GM19395 (cell line): Measurements from ENCODE around the gene SYNDIG1.

ENCODE experiments used
- ATAC-seq: cut with Tn5 transposase; IDR thresholded peaks from one replicate; pipeline ENCODE4 v1.9.1; 2021; ENCODE audit warnings: mild to moderate bottlenecking, moderate library complexity; ENCODE audit not compliant: unreplicated experiment

The SYNDIG1 gene

DNA sequence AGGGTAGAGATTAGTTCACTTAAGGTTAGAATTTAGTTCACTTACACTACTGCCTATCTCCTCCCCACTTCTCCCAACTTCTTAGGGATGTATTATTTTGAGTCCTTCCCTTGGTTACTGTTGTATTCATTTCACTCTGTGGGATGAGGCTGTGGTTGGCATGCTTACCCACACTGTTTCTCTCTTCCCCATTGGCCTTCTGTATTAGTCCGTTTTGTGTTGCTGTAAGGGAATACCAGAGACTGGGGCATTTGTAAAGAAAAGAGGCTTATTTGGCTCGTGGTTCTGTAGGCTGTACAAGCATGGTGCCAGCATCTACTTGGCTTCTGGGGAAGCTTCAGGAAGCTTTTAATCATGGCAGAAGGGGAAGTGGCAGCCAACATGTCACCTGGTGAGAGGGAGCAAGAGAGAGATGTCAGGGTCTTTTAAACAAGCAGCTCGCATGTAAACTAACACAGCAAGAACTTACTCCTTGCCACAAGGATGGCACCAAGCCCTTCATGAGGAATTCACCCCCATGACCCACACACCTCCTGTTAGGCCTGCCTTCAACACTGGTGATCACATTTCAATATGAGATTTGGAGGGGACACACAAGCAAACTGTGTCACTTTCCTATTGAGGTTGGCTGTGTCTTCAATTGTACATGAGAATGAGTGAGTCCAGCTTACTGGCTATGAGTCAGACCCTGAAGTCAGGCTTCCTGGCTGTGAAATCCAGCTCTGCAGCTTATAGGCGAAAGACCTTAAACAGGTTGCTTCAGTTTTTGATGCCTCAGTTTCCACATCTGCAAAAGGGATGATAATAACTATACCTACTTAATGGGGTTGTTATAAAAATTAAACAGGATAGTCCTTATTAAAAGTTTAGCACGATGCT lies 53.3 kb downstream of the SYNDIG1 start:
- no peak for ATAC-seq

DNA sequence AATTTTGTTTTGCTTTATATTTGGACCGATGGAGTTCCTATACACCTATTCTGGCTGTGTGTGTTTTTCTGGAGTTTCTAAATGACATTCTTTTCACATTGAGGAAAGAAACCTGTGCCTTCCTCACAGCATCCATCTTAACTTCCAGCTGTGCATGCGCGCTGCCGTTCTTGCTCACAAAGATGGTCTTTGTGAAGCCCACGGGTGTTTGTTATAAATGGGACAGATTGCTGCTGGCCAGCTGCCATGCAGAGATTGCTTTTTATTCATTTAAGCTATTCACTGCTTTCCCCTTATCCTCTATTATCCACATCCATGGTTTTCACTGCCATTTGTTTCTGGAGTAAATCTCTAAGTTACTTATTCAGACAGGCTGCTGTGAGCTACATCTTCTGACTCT lies 54.2 kb downstream of the SYNDIG1 start:
- ATAC-seq = no peak

DNA sequence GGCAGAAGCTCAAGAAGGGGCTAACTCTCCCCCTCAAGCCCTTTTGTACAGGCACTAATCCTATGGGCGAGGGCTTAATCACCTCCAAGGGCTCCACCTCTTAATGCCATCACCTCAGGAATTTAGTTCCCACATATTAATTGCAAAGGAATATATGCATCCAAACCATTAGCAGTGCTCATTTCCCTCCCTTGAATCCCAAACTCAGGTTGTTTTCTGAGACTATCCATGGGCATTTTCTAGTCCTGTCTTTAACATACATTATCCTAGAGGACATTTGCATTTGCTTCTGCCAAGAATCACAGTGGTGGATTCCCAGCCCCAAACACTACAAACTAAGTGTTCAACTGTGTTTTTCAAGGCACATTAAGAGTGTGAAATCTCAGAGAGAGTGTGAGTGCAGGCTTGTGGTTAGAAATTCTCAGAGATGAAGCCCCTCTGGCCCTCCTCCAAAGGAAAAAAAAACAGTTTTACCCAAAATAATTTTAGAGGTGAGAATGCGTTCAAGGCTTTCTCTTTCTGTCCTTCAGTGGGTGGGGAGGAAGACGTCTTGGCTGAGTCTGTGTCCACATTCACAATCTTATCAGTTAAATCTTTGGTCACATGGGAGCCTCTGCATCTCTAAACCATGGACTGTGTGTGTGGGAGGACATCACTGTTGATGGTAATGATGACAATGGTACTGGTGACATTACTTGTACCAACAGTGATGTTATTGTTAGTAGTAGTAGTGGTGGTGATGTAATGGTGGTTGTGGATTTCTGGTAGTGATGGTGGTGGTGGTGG lies 59.3 kb downstream of the SYNDIG1 start:
- no peak for ATAC-seq

DNA sequence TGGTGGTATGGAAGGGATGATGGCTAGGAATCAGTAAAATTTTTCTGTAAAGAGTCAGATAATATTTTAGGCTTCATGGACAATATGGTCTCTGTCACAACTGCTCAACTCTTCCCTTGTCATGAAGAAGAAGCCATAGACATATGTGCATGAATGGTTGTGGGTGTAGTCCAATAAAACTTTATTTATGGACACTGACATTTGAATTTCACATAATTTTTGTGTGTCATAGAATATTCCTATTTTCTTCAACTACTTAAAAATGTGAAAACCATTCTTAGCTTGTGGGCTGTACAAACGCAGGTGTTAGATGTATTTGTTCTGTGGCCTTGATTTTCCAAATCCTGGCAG lies 59.9 kb downstream of the SYNDIG1 start:
- ATAC-seq = no peak

DNA sequence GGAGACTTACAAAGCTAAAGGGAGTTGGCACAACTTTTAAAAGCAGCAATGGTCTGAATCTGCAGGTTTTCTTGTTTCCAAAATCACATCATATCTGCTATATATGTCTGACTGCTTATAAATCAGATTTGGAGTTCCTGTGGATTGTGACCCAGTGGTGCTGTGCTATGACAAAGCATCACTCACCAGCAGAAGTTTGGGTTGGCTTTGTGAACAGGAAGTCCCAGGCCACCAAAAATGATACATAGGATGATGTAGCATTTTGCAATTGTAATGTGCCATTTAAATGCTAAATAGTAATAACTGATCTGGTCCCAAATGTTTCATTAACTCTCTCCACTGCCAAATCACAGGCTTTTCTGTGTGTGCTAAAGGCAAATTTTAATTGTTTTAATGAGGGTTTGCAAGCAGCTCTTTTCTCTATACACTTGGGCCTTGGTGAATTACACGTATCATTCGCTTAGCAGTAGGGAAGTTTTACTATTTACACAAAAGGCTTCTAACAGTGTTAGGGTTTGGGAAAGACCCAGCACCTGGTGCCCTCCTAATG lies 60.8 kb downstream of the SYNDIG1 start:
- no peak for ATAC-seq

DNA sequence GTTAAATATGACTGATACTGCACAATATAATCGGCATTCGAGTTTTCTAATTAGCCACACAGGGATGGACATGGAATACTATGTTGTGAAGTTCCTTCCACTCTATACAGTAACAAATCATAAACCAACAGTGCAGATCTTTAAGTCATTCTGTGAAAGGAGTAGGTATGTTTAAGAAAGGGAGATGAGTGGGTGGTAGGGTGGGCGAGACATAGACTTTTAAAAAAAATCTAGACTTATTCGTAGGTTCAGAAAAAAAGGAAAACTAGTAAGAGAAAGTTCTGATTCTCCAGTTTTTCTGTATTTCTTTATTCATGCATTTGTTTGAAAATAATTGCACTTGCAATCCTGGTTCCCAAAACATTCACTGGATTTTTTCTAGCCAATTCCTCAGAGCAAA lies 61.8 kb downstream of the SYNDIG1 start:
- no peak for ATAC-seq

DNA sequence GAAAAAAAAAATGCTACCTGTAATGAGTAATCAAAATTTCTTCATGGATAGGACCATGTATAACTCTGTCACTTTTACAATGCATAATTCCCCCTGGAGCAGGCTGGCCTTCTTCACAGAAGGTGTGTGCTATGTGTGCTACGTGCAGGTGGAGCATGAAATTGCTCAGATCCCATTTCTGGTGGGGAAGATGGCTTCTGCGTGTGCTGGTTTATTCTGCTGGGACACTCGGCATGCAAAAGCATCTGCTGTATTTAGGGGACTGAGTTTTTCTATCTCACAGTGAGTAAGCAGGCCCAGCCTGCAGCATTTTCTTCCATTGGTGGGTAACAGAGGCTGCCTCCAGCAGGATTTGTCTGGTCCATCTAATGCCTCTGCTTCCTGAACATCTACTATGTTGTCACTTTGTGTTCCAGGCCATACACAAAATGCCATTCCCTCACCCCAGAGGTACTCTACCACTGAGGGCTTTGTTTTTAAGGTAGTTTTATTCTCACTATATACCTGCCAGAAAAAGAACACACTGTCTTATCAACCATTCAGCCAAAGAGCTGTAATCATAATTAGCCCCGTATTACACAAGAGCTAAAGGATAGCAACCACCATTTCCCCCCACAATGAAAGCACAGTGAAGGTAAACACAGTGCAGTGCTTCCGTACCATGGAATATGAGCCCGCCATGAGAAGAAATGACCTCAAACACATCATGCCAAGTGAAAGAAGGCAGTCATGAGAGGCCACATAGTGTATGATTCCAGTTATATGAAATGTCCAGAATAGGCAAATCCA lies 62.4 kb downstream of the SYNDIG1 start:
- no peak for ATAC-seq

DNA sequence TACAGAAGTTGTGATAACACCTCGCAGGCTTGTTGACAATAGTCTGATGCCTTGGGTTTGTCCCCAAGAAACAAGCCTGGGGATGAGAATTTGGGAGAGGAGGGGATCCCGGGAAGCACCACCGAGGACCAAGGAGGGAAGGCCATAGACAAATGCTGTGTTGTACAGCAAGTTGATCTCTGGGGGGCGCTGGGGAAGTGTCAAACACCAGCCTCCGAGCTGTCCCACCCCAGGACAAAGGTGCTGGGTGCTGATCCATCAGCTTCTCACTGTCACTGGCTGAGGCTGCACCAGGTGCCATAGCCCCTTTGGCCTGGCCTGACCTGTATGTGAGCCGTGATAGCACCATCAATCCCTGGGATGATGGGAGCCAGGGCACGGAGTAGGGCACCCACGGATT lies 64.0 kb downstream of the SYNDIG1 start:
- ATAC-seq = no peak

DNA sequence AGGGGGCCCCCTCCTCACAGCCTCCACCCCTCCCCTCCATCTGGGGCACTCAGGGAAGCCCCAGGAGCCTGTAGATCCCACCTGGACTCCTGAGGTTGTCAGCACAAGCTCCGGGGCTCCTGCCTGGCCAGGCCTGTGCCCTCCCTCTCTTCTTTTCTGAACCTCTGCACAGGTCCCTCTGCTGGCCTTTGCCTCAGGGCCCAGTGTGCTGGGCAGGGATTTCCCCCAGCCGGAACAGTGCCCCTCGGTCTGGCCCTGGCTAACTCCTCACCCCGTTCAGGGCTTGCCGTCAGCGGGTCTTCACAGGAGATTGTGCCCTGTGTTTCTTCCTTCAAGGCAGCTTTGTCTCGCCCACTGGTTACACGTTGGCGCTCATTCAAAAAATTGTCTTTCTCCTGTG lies 64.9 kb downstream of the SYNDIG1 start:
- no peak for ATAC-seq

DNA sequence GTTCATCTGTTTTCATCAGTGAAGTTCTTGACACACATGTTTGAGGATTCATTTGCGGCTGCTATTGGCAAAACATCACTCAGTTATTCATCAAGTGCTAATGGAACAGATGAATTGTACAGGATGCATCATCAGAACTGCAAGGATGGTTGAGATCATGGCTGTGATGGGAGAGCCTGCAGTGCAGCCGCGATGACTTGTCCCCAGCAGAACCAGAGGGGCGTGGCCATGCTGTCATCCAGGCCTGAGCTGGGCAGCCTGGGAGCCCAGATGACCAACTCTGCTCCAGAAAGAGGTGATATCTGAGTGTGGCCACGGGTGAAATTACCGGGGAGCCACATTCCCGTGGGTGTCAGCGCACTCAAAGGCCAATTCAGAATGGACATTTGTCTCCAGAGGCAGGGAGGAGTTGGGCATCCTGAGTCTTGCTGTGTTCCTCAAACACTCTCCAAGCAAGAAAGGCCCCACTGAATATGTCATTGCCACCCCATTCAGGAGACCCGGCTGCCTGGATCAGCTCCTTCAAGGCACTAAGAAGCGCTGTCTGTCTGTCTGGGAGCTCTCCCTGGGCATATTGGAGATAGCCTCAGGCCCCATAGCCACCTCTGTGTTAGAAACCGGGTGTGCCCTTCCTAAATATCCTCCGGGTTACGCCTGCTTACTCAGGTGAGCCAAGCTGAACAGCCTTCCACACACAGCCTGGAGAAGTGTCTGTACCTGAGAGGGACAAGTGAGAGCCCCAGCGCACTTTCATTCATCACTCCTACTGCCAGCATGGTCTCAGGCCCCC lies 66.7 kb downstream of the SYNDIG1 start:
- no peak for ATAC-seq

DNA sequence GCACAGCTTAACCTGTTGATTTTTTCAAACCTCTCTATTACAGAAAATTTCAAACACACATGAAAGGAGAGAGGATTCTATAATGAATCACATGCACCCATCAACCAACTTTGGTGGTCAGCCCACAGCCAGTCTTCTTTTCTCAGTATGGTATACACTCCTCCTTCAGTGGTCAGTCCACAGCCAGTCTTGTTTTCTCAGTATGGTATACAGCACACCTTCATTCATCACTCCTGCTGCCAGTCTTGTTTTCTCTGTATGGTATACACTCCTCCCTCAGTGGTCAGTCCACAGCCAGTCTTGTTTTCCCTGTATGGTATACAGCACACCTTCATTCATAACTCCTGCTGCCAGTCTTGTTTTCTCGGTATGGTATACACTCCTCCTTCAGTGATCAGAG lies 67.8 kb downstream of the SYNDIG1 start:
- ATAC-seq = no peak

DNA sequence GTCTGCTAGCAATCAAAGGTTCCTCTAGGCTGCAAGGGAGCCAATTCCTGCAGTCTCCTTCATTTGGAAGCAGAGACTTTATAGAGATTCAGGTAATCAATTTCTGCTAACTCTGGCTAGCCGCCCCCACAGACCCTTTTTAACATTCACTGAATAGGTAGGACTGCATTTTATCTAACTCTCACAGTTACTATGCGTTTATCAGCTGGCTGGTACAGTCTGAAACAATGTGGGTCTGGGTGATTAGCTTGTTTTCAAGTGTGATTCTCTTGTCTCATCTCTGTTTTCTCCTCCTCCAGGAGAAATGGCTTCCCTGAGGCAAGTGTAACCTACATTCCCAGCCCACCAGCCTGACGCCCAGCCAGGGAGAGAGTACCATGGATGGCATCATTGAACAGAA lies 73.3 kb downstream of the SYNDIG1 start:
- ATAC-seq = no peak

DNA sequence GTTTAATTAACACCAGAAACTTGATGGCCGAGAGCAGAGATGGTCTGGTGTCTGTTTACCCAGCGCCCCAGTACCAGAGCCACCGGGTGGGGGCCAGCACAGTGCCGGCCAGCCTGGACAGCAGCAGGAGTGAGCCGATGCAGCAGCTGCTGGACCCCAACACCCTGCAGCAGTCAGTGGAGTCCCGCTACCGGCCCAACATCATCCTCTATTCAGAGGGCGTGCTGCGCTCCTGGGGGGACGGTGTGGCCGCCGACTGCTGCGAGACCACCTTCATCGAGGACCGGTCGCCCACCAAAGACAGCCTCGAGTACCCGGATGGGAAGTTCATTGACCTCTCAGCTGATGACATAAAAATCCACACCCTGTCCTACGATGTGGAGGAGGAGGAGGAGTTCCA lies 73.7 kb downstream of the SYNDIG1 start:
- ATAC-seq = no peak

DNA sequence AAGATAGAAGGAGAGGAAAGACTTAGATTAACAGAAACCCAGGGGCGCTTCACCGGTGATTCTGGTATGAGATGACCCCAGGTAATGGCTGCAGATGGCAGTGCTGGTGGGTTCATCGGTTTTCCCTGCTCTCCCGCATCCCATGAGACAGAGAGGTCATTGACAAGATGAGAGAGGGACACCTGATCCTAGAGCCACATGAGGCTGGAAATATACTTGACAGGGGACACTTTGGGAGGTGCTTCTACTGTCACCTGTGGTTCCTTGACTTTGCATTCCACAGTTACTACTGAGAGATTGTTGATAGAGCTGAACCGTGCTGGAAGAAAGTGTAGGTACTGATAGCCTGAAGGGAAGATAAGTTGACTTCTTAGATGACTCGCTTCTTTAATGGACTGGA lies 74.3 kb downstream of the SYNDIG1 start:
- no peak for ATAC-seq

DNA sequence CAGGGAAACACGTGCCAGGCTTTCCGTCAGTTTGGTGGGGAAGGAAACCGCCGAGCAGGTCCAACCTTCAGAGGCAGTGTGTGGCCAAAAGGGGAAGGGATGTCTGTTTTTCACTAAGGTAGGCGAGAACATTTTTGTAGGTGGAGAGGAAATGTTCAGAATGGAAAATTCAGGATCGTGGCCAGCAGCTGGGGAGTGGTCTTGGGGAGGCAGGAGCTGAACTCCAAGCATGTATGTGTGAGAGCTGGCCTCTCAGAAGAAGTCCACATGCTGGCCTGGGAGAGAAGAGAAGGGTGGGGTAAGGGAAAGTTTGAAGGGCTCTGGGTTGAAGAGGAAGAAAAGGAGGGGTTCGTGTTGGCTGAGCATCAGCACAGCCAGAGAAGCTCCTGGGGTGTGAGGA lies 74.9 kb downstream of the SYNDIG1 start:
- no peak for ATAC-seq

DNA sequence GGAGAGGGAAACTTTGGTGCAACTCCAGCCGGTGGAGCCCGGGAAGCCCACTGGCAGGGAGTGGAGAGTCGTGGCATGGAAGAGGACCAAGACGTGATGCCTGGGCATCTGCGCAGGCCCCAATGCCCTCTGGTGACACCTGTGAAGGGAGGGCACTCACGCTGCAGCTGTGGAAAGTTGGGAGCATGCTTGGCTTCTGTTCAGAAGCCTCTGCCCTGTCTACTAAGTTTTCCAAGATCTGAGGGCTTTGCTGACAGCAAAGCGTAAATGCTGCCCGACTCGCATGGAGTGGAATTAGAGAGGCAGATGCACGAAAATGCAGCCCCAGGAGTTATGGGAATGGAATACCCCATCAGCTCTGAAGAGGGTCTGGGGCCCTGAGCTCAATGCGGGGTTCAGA lies 75.7 kb downstream of the SYNDIG1 start:
- ATAC-seq = no peak

DNA sequence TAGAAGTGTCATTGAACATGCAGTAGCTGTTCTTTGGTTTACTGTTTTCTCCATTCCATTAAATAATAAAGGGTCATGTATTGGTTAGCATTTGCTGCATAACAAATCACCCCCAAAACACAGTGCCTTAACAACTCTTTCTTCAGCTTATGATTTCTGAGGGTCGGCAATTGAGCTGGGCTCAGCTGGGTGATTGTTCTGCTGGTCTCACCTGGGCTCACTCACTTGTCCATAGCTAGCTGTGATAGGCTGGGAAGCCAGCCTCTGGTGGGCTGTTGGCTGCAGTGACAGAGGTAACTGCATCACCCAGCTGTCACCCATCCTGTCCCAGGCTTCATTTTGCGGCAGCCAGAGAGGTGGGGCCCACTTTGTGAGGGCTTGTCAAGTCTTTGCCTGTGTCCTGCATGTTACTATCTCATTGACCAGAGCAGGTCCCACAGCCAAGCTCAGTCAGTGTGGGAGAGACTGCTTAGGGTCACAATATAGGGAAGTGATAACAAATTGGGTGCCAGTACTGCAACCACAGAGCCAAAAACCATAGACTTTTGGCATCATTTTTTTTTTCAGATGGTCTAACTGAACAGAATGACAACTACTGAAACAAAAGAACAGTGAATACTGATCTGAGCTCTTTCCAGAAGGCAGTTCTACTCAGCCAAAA lies 76.9 kb downstream of the SYNDIG1 start:
- ATAC-seq = no peak

DNA sequence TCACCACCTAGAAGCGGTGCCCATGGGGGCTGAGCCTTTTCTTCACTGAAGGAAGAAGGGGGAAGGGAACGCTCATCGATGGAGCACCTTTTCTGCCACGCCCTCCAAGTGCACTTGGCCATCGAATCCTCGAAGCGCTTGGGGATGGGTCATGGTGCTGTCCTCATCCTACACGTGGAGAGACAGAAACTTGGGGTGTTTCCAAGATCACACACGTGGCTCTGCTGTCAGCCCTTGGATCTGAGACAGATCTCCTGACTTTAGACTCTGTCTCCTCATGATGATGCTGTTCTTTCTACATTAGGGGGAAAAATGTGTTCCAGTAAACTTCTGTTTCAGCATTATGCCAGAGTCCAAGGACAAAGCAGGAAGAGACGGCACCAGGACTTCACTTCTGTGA lies 78.5 kb downstream of the SYNDIG1 start:
- ATAC-seq = no peak

DNA sequence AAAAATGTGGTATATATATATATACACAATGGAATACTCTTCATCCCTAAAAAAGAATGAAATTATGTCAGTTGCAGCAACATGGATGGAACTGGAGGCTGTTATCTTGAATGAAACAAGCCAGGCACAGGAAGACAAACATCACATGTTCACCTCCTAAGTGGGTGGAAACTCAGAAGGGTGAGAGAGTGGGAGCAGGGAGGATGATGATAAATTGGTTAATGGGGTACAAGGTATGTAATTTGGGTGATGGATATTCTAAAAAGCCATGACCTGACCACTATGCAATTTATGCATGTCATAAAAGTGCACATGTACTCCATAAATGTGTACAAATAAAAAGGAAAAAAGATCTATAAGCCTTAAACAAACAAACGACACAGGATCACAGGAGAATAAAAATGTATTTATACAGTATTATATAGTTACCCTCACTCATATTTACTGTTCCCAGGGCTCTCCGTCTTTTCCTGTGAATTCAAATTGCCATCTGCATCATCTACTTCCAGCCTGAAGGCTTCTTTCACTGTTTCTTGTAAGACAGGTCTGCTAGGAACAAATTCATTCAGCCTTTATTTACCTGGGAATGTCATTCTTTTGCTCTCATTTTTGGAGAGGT lies 89.8 kb downstream of the SYNDIG1 start:
- ATAC-seq = no peak
